GM12878 (cell line): ENCODE data around the gene LSMEM2. TPM values are rescaled to one million over a fixed set of nuclear protein-coding genes. Genes with fewer than 3 reads are reported as not detected.

Experiments
- polyA plus RNA-seq, 11 experiments: library from polyadenylated mRNA; depleted of rRNA in 4 of 11; unstranded in 6 of 11; stranded (reverse) in 5 of 11; fragments of >200 nt; fragmentation: Nextera tagmentation in 4 of 11; fragmentation: Illumina TruSeq in 1 of 11; extraction: Ambion mirVana in 4 of 11; extraction: Trizol in 1 of 11; gene quantifications; 1 replicate in 1 of 11; 2 replicates in 10 of 11; pipeline versions ENCODE4 v1.2.1 to v1.2.3, GENCODE V29; 2011 to 2016; ENCODE audit warnings: inconsistent platforms in 2 of 11, missing spikeins in 2 of 11, low read depth in 1 of 11
- total RNA-seq, 4 experiments: library from RNA; depleted of rRNA in 3 of 4; stranded (reverse); fragments of >200 nt in 3 of 4; fragmentation: Illumina TruSeq in 1 of 4; extraction: Trizol in 1 of 4; gene quantifications; 2 replicates each; pipeline versions ENCODE4 v1.2.1 to v1.2.3, GENCODE V29; 2013 to 2021

Gene LSMEM2
- total and polyA plus RNA-seq, 10 of the 15 experiments (the other 5 are each of a cell fraction or from before 2014, with no cell fraction given) = 0.17 TPM; not detected in 9

Other genes starting within 250 kb of the LSMEM2 start
Only the 7 nearest of the 18 such genes appear.
- 222 and 225 TPM in 2 replicates for gene GNAI2, start 42.9 kb upstream of the LSMEM2 start, total RNA-seq (2014; rRNA removed)
- gene GNAI2, start 42.9 kb upstream of the LSMEM2 start, total RNA-seq (2014; rRNA removed; fragmentation: Illumina TruSeq; extraction: Trizol) = 108 and 120 TPM in 2 replicates
- 271 and 276 TPM in 2 replicates for gene GNAI2, start 42.9 kb upstream of the LSMEM2 start, total RNA-seq (2021)
- 160 and 346 TPM in 2 replicates for gene GNAI2, start 42.9 kb upstream of the LSMEM2 start, polyA plus RNA-seq (2011; rRNA removed)
- gene GNAI2, start 42.9 kb upstream of the LSMEM2 start, polyA plus RNA-seq (2014; fragmentation: Illumina TruSeq; extraction: Trizol) = 163 and 192 TPM in 2 replicates
- gene GNAI2, start 42.9 kb upstream of the LSMEM2 start, polyA plus RNA-seq (2014; fragmentation: Nextera tagmentation; extraction: Ambion mirVana) = 10 to 100 TPM in 1 of 2 experiments, 1 to 10 TPM in 1; 5.0 to 15.3 TPM
- gene GNAI2, start 42.9 kb upstream of the LSMEM2 start, polyA plus RNA-seq (2014; rRNA removed) = 257 and 287 TPM in 2 replicates
- 100 to 1,000 TPM; 250 to 275 TPM for gene GNAI2, start 42.9 kb upstream of the LSMEM2 start, polyA plus RNA-seq (2016; fragmentation: Nextera tagmentation; extraction: Ambion mirVana)
- 0.11 and 0.16 TPM in 2 replicates for gene SEMA3B, start 9.9 kb upstream of the LSMEM2 start, total RNA-seq (2014; rRNA removed)
- gene SEMA3B, start 9.9 kb upstream of the LSMEM2 start, total RNA-seq (2014; rRNA removed; fragmentation: Illumina TruSeq; extraction: Trizol) = 0.05 and 0.09 TPM in 2 replicates
- 0.59 and 0.74 TPM in 2 replicates for gene SEMA3B, start 9.9 kb upstream of the LSMEM2 start, total RNA-seq (2021)
- 0.33 and 0.48 TPM in 2 replicates for gene SEMA3B, start 9.9 kb upstream of the LSMEM2 start, polyA plus RNA-seq (2011; rRNA removed)
- gene SEMA3B, start 9.9 kb upstream of the LSMEM2 start, polyA plus RNA-seq (2014; fragmentation: Illumina TruSeq; extraction: Trizol) = 0.06 TPM in 1 of 2 replicates, not detected in the other
- not detected for gene SEMA3B, start 9.9 kb upstream of the LSMEM2 start, polyA plus RNA-seq (2014; fragmentation: Nextera tagmentation; extraction: Ambion mirVana)
- gene SEMA3B, start 9.9 kb upstream of the LSMEM2 start, polyA plus RNA-seq (2014; rRNA removed) = 0.37 and 0.47 TPM in 2 replicates
- gene SEMA3B, start 9.9 kb upstream of the LSMEM2 start, polyA plus RNA-seq (2016; fragmentation: Nextera tagmentation; extraction: Ambion mirVana) = under 1 TPM; 0.09 to 0.16 TPM
- 81.7 and 100 TPM in 2 replicates for gene IFRD2, start 13.3 kb downstream of the LSMEM2 start, total RNA-seq (2014; rRNA removed)
- 47.5 and 52.0 TPM in 2 replicates for gene IFRD2, start 13.3 kb downstream of the LSMEM2 start, total RNA-seq (2014; rRNA removed; fragmentation: Illumina TruSeq; extraction: Trizol)
- gene IFRD2, start 13.3 kb downstream of the LSMEM2 start, total RNA-seq (2021) = 96.6 and 103 TPM in 2 replicates
- gene IFRD2, start 13.3 kb downstream of the LSMEM2 start, polyA plus RNA-seq (2011; rRNA removed) = 12.4 and 19.1 TPM in 2 replicates
- gene IFRD2, start 13.3 kb downstream of the LSMEM2 start, polyA plus RNA-seq (2014; fragmentation: Illumina TruSeq; extraction: Trizol) = 19.1 and 44.1 TPM in 2 replicates
- gene IFRD2, start 13.3 kb downstream of the LSMEM2 start, polyA plus RNA-seq (2014; fragmentation: Nextera tagmentation; extraction: Ambion mirVana) = 10 to 100 TPM; 33.7 to 82.8 TPM
- 77.8 and 87.5 TPM in 2 replicates for gene IFRD2, start 13.3 kb downstream of the LSMEM2 start, polyA plus RNA-seq (2014; rRNA removed)
- gene IFRD2, start 13.3 kb downstream of the LSMEM2 start, polyA plus RNA-seq (2016; fragmentation: Nextera tagmentation; extraction: Ambion mirVana) = 100 to 1,000 TPM; 144 to 153 TPM
- 3.6 and 4.0 TPM in 2 replicates for gene HYAL3, start 20.3 kb downstream of the LSMEM2 start, total RNA-seq (2014; rRNA removed)
- gene HYAL3, start 20.3 kb downstream of the LSMEM2 start, total RNA-seq (2014; rRNA removed; fragmentation: Illumina TruSeq; extraction: Trizol) = 2.0 and 2.4 TPM in 2 replicates
- 2.8 and 3.9 TPM in 2 replicates for gene HYAL3, start 20.3 kb downstream of the LSMEM2 start, total RNA-seq (2021)
- 0.94 and 1.4 TPM in 2 replicates for gene HYAL3, start 20.3 kb downstream of the LSMEM2 start, polyA plus RNA-seq (2011; rRNA removed)
- 0.49 and 1.8 TPM in 2 replicates for gene HYAL3, start 20.3 kb downstream of the LSMEM2 start, polyA plus RNA-seq (2014; fragmentation: Illumina TruSeq; extraction: Trizol)
- under 1 TPM; 0.37 TPM for gene HYAL3, start 20.3 kb downstream of the LSMEM2 start, polyA plus RNA-seq (2014; fragmentation: Nextera tagmentation; extraction: Ambion mirVana)
- gene HYAL3, start 20.3 kb downstream of the LSMEM2 start, polyA plus RNA-seq (2014; rRNA removed) = 3.7 and 4.0 TPM in 2 replicates
- gene HYAL3, start 20.3 kb downstream of the LSMEM2 start, polyA plus RNA-seq (2016; fragmentation: Nextera tagmentation; extraction: Ambion mirVana) = 1 to 10 TPM; 4.1 to 4.2 TPM
- gene NAA80, start 20.3 kb downstream of the LSMEM2 start, total RNA-seq (2014; rRNA removed) = 8.5 and 9.2 TPM in 2 replicates
- gene NAA80, start 20.3 kb downstream of the LSMEM2 start, total RNA-seq (2014; rRNA removed; fragmentation: Illumina TruSeq; extraction: Trizol) = 2.9 and 3.8 TPM in 2 replicates
- gene NAA80, start 20.3 kb downstream of the LSMEM2 start, total RNA-seq (2021) = 9.0 and 9.1 TPM in 2 replicates
- 2.4 and 5.1 TPM in 2 replicates for gene NAA80, start 20.3 kb downstream of the LSMEM2 start, polyA plus RNA-seq (2011; rRNA removed)
- 2.6 and 6.4 TPM in 2 replicates for gene NAA80, start 20.3 kb downstream of the LSMEM2 start, polyA plus RNA-seq (2014; fragmentation: Illumina TruSeq; extraction: Trizol)
- gene NAA80, start 20.3 kb downstream of the LSMEM2 start, polyA plus RNA-seq (2014; fragmentation: Nextera tagmentation; extraction: Ambion mirVana) = under 1 TPM; 0.48 to 0.62 TPM
- 12.7 and 13.6 TPM in 2 replicates for gene NAA80, start 20.3 kb downstream of the LSMEM2 start, polyA plus RNA-seq (2014; rRNA removed)
- gene NAA80, start 20.3 kb downstream of the LSMEM2 start, polyA plus RNA-seq (2016; fragmentation: Nextera tagmentation; extraction: Ambion mirVana) = 1 to 10 TPM; 7.0 to 8.0 TPM
- gene HYAL1, start 24.5 kb downstream of the LSMEM2 start, total RNA-seq (2014; rRNA removed) = 0.06 and 0.33 TPM in 2 replicates
- 0.09 and 0.36 TPM in 2 replicates for gene HYAL1, start 24.5 kb downstream of the LSMEM2 start, total RNA-seq (2014; rRNA removed; fragmentation: Illumina TruSeq; extraction: Trizol)
- gene HYAL1, start 24.5 kb downstream of the LSMEM2 start, total RNA-seq (2021) = 0.40 and 0.49 TPM in 2 replicates
- gene HYAL1, start 24.5 kb downstream of the LSMEM2 start, polyA plus RNA-seq (2011; rRNA removed) = 0.04 and 0.07 TPM in 2 replicates
- gene HYAL1, start 24.5 kb downstream of the LSMEM2 start, polyA plus RNA-seq (2014; fragmentation: Illumina TruSeq; extraction: Trizol) = 0.07 TPM in 1 of 2 replicates, not detected in the other
- not detected for gene HYAL1, start 24.5 kb downstream of the LSMEM2 start, polyA plus RNA-seq (2014; fragmentation: Nextera tagmentation; extraction: Ambion mirVana)
- gene HYAL1, start 24.5 kb downstream of the LSMEM2 start, polyA plus RNA-seq (2014; rRNA removed) = 0.13 and 0.20 TPM in 2 replicates
- gene HYAL1, start 24.5 kb downstream of the LSMEM2 start, polyA plus RNA-seq (2016; fragmentation: Nextera tagmentation; extraction: Ambion mirVana) = under 1 TPM; 0.23 to 0.55 TPM
- 17.7 and 21.8 TPM in 2 replicates for gene HYAL2, start 43.7 kb downstream of the LSMEM2 start, total RNA-seq (2014; rRNA removed)
- gene HYAL2, start 43.7 kb downstream of the LSMEM2 start, total RNA-seq (2014; rRNA removed; fragmentation: Illumina TruSeq; extraction: Trizol) = 7.6 and 7.7 TPM in 2 replicates
- 12.4 and 14.8 TPM in 2 replicates for gene HYAL2, start 43.7 kb downstream of the LSMEM2 start, total RNA-seq (2021)
- gene HYAL2, start 43.7 kb downstream of the LSMEM2 start, polyA plus RNA-seq (2011; rRNA removed) = 6.0 and 11.0 TPM in 2 replicates
- gene HYAL2, start 43.7 kb downstream of the LSMEM2 start, polyA plus RNA-seq (2014; fragmentation: Illumina TruSeq; extraction: Trizol) = 0.87 and 6.4 TPM in 2 replicates
- gene HYAL2, start 43.7 kb downstream of the LSMEM2 start, polyA plus RNA-seq (2014; fragmentation: Nextera tagmentation; extraction: Ambion mirVana) = under 1 TPM; 0.06 to 0.31 TPM
- gene HYAL2, start 43.7 kb downstream of the LSMEM2 start, polyA plus RNA-seq (2014; rRNA removed) = 14.4 and 21.2 TPM in 2 replicates
- gene HYAL2, start 43.7 kb downstream of the LSMEM2 start, polyA plus RNA-seq (2016; fragmentation: Nextera tagmentation; extraction: Ambion mirVana) = 10 to 100 TPM; 17.1 to 17.4 TPM